Amniotic epithelial cell (primary cell): ENCODE results near the gene GTF2IRD1.
"Not testable (repeated sequence)": the region's sequence is repeated elsewhere in the genome, so short reads cannot be mapped to it uniquely, and the experiment has no call there.

Source experiments
- DNase-seq: peaks from one replicate; pipeline ENCODE4 v3.0.0-alpha.2; 2010; ENCODE audit warnings: low read depth

GTF2IRD1 gene

GRCh38 chr7:74563639-74564038, 109.9 kb downstream of the GTF2IRD1 start:
- DNase-seq: not testable (repeated sequence)

- DNase-seq: no peak
Measured at GRCh38 chr7:74567318-74567668, 113.6 kb downstream of the GTF2IRD1 start.

GRCh38 chr7:74568658-74569057, 115.0 kb downstream of the GTF2IRD1 start:
- no peak for DNase-seq

GRCh38 chr7:74569501-74570075, 115.9 kb downstream of the GTF2IRD1 start:
- no peak for DNase-seq

- DNase-seq: no peak
Measured at GRCh38 chr7:74570533-74571156, 116.9 kb downstream of the GTF2IRD1 start.

GRCh38 chr7:74572301-74572979, 118.7 kb downstream of the GTF2IRD1 start:
- DNase-seq: no peak

GRCh38 chr7:74573512-74573911, 119.8 kb downstream of the GTF2IRD1 start:
- DNase-seq: no peak

- peak; percentile 66 for DNase-seq
Measured at GRCh38 chr7:74575083-74575784, 121.5 kb downstream of the GTF2IRD1 start.

GRCh38 chr7:74575811-74576210, 122.1 kb downstream of the GTF2IRD1 start:
- DNase-seq: no peak

- peak; percentile 79 for DNase-seq
Measured at GRCh38 chr7:74579800-74580685, 126.3 kb downstream of the GTF2IRD1 start.

- no peak for DNase-seq
Measured at GRCh38 chr7:74581916-74582440, 128.3 kb downstream of the GTF2IRD1 start.

GRCh38 chr7:74582447-74583039, 128.8 kb downstream of the GTF2IRD1 start:
- no peak for DNase-seq

- no peak for DNase-seq
Measured at GRCh38 chr7:74583630-74584029, 129.9 kb downstream of the GTF2IRD1 start.

- DNase-seq: no peak
Measured at GRCh38 chr7:74584160-74584954, 130.7 kb downstream of the GTF2IRD1 start.

- no peak for DNase-seq
Measured at GRCh38 chr7:74585844-74586243, 132.1 kb downstream of the GTF2IRD1 start.

- peak; percentile 44 for DNase-seq
Measured at GRCh38 chr7:74586258-74587175, 132.8 kb downstream of the GTF2IRD1 start.

GRCh38 chr7:74587435-74588126, 133.9 kb downstream of the GTF2IRD1 start:
- DNase-seq: peak; percentile 97

GRCh38 chr7:74590813-74591212, 137.1 kb downstream of the GTF2IRD1 start:
- DNase-seq: no peak

- DNase-seq: no peak
Measured at GRCh38 chr7:74598558-74598957, 144.9 kb downstream of the GTF2IRD1 start.
